NCI-H2107 (cell line): ENCODE data around the gene LAMB4.
"Not testable (repeated sequence)": the region's sequence is repeated elsewhere in the genome, so short reads cannot be mapped to it uniquely, and the experiment has no call there.

Source experiments
- DNase-seq: peaks from one replicate; lab custom pipeline; 2025; lab: John Stamatoyannopoulos, UW

LAMB4 gene

GRCh38 chr7:108045154-108045553, 85.0 kb downstream of the LAMB4 start:
- no peak for DNase-seq

GRCh38 chr7:108044345-108044744, 85.8 kb downstream of the LAMB4 start:
- DNase-seq, result no peak

- no peak for DNase-seq
Observed at GRCh38 chr7:108038986-108039385, 91.2 kb downstream of the LAMB4 start.

GRCh38 chr7:108037741-108038140, 92.4 kb downstream of the LAMB4 start:
- no peak for DNase-seq

GRCh38 chr7:108037140-108037539, 93.0 kb downstream of the LAMB4 start:
- no peak for DNase-seq

GRCh38 chr7:108034586-108034985, 95.6 kb downstream of the LAMB4 start:
- DNase-seq, result no peak

- DNase-seq, result no peak
Observed at GRCh38 chr7:108033776-108034497, 96.2 kb downstream of the LAMB4 start.

GRCh38 chr7:108033309-108033708, 96.9 kb downstream of the LAMB4 start:
- not testable (repeated sequence) for DNase-seq

GRCh38 chr7:108030516-108030915, 99.6 kb downstream of the LAMB4 start:
- no peak for DNase-seq

GRCh38 chr7:108029034-108029433, 101.1 kb downstream of the LAMB4 start:
- DNase-seq, result no peak

- no peak for DNase-seq
Observed at GRCh38 chr7:108028111-108028510, 102.0 kb downstream of the LAMB4 start.

- no peak for DNase-seq
Observed at GRCh38 chr7:108027239-108027638, 102.9 kb downstream of the LAMB4 start.

- no peak for DNase-seq
Observed at GRCh38 chr7:108026647-108027046, 103.5 kb downstream of the LAMB4 start.

- no peak for DNase-seq
Observed at GRCh38 chr7:108026116-108026515, 104.0 kb downstream of the LAMB4 start.

GRCh38 chr7:108024538-108024937, 105.6 kb downstream of the LAMB4 start:
- DNase-seq, result no peak

GRCh38 chr7:108020585-108020984, 109.6 kb downstream of the LAMB4 start:
- DNase-seq, result no peak

- no peak for DNase-seq
Observed at GRCh38 chr7:108018668-108019067, 111.5 kb downstream of the LAMB4 start.

- no peak for DNase-seq
Observed at GRCh38 chr7:108017776-108018151, 112.4 kb downstream of the LAMB4 start.

GRCh38 chr7:108016841-108017775, 113.1 kb downstream of the LAMB4 start:
- no peak for DNase-seq

GRCh38 chr7:108015740-108016139, 114.4 kb downstream of the LAMB4 start:
- no peak for DNase-seq

GRCh38 chr7:108014747-108015682, 115.1 kb downstream of the LAMB4 start:
- no peak for DNase-seq

GRCh38 chr7:108014215-108014614, 115.9 kb downstream of the LAMB4 start:
- DNase-seq, result no peak
